Lung microvascular endothelial cell (primary cell): ENCODE data around the gene CCDC170. TPM values are rescaled to one million over a fixed set of nuclear protein-coding genes. Genes with fewer than 3 reads are reported as not detected.

Source experiments
- DNase-seq, 2 donors: peaks; one replicate each; pipeline versions ENCODE4 v3.0.0 to v3.0.0-alpha.2; 2010; ENCODE audit warnings: low read depth in 2 of 2
- total RNA-seq: library from RNA; depleted of rRNA; stranded (reverse); fragments of >200 nt; gene quantifications from 2 replicates; pipeline ENCODE4 v1.2.1, GENCODE V29; 2014

Gene CCDC170
- total RNA-seq, 1 donor from 2014 or later = not detected

DNA sequence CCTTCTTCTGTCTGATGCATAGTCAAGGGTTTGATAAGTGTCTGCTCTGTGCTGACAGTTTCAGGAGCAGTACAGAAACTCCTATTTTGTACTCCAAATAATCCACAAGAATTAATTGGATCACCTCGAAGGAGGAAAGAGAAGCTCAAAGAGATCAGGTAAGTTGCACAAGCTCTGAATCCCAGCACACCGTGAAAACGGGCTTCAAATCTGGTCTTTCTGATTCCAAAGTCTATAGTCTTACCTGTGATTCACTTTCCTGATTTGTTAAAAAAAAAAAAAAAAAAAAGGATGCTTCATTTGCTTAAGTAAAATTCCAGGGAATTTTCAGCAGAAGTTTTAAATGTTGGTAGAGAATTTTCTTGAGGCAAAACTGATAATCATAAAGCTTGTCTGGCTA is 157.8 kb downstream of the CCDC170 start:
- DNase-seq = no peak

DNA sequence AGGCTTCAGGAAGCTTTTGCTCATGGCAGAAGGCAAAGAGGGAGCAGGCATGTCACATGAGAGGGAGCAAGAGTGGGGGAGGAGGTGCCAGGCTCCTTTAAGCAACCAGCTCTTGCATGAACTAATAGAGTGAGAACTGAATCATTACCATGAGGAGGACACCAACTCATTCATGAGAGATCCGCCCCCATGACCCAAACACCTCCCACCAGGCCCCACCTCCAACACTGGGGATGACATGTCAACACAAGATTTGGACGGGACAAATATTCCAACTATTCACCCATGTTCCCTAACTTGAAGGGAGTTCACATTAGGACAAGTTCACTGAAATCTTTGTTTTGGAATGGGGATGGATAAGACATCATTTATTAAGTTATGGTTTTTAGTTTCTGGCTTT is 158.5 kb downstream of the CCDC170 start:
- DNase-seq = no peak

DNA sequence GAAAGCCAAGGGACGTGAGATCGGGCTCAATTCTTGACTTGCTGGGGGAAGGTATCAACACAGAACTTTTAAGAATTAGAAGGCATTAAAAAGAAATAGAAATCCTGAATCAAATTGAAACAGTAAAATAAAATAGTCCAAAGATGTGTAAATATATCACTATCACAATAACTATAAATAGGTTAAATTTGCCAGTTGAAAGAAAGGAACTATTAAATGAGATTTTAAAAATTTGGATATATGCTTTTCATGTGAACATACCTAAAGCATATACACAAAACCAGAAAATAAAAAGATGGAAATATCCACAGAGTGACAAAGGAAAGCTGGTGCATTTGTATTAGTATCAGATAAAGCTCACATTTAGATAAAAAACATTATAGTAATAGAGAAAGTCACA is 161.3 kb downstream of the CCDC170 start:
- DNase-seq = no peak

DNA sequence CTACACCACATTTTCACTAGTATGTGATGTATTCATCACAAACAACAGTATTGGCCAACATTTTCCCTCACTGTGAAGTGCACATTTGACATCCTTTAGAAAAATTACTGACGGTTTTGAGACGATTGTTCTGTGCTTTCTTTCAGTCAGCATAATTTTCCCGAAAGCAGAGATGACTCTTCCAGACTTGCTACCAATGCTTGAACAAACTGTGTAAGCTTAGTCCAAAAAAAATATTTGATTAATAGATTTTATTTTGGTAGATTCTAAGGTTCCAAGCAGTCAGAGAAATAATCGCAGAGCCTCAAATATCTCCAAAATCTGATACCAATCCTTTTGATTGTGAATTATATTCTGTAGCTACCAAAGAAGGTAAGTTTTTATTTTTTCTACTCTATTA is 162.6 kb downstream of the CCDC170 start:
- DNase-seq = no peak

DNA sequence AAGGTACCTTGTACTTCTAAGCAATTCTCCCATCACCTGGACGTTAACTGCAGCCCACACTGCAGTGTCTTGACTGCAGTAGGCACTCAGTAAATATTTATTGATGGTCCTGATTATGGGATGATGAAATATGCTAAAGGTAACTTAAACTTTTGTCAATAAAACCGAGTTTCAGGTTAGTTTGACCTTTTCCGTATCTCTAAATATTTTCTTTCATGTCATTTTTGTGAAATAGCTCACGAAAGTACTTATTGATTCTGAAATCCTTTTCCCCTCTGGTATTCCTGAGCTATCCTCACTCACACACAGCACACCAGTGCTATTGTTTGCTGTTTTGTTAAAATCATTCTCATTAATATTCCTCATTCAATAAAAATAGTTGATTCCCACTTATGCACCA is 164.3 kb downstream of the CCDC170 start:
- DNase-seq = no peak

DNA sequence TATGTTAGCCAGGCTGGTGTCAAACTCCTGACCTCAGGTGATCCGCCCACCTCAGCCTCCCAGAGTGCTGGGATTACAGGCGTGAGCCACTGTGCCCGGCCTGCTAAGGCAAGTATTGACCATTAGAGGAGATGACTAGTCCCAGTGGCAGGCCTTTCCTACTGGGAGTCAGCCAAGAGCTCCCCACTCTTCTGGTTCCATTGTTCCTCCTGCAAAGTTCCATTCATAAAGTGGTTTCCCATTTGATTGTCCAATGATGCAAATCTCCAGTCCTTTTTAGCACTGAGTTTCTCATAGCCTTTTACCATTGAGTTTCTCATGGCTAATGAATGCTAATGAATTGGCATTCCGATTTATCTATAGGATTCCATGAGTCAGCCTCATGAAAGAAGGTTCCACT is 165.4 kb downstream of the CCDC170 start:
- DNase-seq = no peak

DNA sequence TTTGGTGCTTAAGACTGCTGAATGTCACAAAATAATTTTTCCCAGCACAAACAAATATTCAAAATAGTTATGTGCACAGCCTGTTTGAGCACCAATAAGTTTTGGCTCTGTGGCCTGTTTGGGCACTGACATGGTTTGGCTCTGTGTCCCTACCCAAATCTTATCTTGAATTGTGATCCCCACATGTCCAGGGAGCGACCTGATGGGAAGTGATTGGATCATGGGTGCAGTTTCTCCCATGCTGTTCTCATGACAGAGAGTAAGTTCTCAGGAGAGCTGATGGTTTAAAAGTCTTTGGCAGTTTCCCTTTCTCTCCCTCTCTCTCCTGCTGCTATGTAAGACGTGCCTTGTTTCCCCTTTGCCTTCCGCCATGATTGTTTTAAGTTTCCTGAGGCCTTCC is 167.7 kb downstream of the CCDC170 start:
- no peak for DNase-seq

DNA sequence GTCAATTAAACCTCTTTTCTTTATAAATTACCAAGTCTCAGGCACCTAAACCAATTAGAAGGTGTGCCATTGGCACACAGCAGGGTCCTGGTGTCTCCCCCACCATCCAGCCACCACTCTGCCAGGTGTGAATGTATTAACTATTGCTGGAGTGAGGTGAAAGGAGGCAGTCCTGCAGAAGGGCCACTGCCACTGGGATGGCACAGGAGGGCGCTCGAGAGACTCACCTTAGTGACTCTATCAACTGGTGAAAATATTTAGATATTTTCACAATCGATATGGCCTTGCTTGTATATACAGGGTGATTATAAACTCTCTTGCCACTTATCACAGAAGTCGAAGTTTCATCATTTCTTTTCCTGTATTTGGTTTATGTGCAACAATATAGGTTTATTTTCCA is 168.1 kb downstream of the CCDC170 start:
- DNase-seq = peak; percentile 11 to 14

DNA sequence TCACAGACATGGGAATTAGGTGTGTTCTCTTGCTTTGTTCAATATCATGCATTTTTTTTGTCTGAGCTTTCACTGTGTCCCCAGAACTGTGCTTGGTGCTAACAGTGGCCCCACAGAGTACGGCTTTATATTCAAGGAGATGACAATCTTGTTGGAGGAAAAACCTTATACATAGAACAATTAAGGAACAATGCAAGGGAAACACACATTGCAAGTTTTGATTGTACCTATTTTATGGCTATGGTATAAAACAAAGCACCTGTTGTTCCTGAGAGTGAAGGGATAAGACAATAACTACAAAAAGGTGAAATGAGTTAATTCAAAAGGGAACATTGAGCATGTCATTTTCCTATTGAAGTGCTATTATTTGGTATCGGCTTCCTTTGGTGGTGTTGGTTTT is 169.7 kb downstream of the CCDC170 start:
- no peak for DNase-seq

DNA sequence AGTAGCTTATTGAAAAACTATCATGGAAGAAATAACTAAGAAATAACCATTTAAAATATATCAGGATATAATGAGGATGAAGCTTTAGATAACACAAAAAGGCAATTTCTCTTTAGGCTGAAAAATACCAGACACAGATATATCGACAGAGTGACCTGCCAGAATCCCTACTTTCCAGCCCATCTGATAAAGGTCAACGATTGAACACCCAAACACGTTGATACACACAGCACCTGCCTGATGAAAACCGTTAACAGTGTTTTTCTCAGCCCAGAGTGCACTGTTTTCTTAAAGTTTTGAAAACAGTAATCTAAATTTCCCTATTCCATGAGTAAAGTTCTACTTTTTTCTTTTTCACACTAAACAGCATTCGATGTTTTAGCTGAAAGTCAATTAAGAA is 170.6 kb downstream of the CCDC170 start:
- no peak for DNase-seq

DNA sequence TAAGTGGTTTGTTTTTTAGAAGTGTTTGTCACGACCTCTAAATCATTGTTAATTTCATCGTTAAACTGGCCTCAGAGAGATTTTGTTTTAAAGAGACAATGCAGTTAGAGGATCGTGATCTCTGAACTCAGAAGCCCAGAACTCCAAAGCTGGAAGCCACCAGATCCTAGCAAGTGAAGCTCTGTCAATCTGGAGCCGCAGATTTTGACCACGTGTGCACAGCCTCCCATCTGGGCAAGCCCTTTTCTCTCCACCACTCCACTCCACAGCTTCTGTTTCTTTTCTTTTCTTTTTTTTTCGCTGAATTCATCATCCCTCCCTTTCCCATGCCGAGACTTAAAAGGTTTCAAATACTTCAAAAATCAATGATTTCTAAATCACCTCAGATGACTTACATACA is 171.5 kb downstream of the CCDC170 start:
- DNase-seq = no peak

DNA sequence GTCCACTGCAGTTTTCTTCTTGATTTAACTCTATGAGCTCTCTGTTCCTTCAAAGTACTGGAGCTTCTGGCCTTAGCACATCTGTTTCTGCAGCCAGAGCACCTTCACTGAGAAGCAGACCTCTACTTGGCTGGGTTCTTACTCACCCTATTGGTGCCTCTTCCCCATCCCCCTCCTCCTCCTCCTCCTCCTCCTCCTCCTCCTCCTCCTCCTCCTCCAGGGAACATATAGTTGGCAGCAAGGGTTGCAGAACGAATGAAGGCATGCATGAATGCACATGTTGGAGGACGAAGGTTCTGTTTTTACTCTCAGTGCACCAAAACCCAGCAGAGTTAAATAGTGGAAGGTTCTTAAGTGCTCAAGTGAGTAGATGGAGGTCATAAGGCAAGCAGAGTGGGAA is 172.7 kb downstream of the CCDC170 start:
- no peak for DNase-seq

DNA sequence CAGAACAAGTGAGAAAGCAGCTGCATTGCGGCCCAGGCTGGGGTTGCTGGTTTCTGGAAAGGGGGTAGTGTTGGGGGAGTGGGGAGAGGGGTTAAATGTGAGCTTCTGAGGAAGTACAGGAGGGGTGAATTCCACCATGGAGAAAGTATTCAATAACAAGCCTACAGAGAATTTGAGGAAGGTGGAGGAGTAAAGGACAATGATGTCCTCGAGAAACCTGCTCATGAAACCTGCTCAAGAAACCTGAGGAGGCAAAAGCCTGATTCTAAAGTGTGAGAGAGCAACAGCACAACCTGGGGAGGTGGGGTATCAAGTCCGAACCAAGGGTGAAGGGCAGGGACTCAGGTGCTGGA is 175.4 kb downstream of the CCDC170 start:
- DNase-seq = no peak

DNA sequence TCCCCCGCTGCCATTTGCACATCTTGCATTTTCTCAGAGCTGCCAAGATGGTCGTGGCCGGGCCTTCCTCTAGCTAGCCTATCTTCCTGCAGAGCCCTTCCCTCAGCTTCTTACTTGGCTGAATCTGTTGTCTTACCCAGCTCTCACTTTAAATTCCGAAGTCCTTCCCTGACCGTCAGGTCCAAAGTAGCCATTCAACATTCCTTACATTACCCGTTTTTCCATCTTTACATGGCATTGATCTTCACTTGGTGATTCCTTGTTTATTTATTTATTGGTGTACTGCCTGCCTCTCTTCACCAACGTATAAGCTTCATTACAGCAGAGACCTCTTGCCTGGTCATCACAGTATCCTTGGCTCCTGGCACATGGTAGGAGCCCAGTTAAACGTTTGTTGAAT is 176.3 kb downstream of the CCDC170 start:
- no peak for DNase-seq

Other genes with a start within 250 kb of the CCDC170 start
- 4.8 and 6.0 TPM in 2 replicates for gene ZBTB2, start 102.5 kb upstream of the CCDC170 start, total RNA-seq
- gene RMND1, start 41.9 kb upstream of the CCDC170 start, total RNA-seq = 15.1 and 24.2 TPM in 2 replicates